ENCODE results near the gene RTEL1.

GRCh38 chr20:63661108-63661507 is 3.0 kb downstream of the RTEL1 start:
- TF ChIP-seq CTCF (IDR thresholded peaks at IDR 0.05) (no peak), EP300 (IDR thresholded peaks at IDR 0.05) (no peak), POLR2A (IDR thresholded peaks at IDR 0.05) (no peak)

Measured in tibial nerve (tissue), 4 donors.